Mucosa of descending colon (tissue), 3 donors: ENCODE data around the gene KCNK16. TPM values are rescaled to one million over a fixed set of nuclear protein-coding genes. Genes with fewer than 3 reads are reported as not detected.

Experiments
- ATAC-seq: fragments of 200-7000 bp; cut with Tn5 transposase; one replicate; pipeline ENCODE4 v1.9.1; 2020; ENCODE audit warnings: mild to moderate bottlenecking, moderate library complexity
- DNase-seq, 3 donors: peaks; one replicate each; pipeline ENCODE4 v3.0.0-alpha.2; 2020
- H3K36me3 ChIP-seq: fragments of 200-600 bp; one replicate; pipeline ENCODE4 v1.8.0; 2021; ENCODE audit warnings: low read depth, mild to moderate bottlenecking
- H3K4me1 ChIP-seq: fragments of 200-600 bp; one replicate; pipeline ENCODE4 v1.8.0; 2021; ENCODE audit warnings: low read depth, mild to moderate bottlenecking
- H3K4me3 ChIP-seq: fragments of 200-600 bp; one replicate; pipeline ENCODE4 v1.8.0; 2021; ENCODE audit warnings: mild to moderate bottlenecking
- H3K9me3 ChIP-seq: fragments of 200-600 bp; one replicate; pipeline ENCODE4 v1.8.0; 2021; ENCODE audit warnings: mild to moderate bottlenecking
- intact Hi-C, 2 donors: fragments of 100-400 bp; cut with DNase I in 1 of 2; cut with micrococcal nuclease in 1 of 2; formaldehyde crosslinking; loops; one replicate each; pipeline versions ENCODE4 v1.11.0 to v1.11.1; 2022; cut with DNase I, micrococcal nuclease
- total RNA-seq, 3 donors: library from RNA; stranded (reverse); fragmentation: NEBNext Ultra II Directional in 2 of 3; extraction: Animal tissue kit (Norgen Biotek cat#: 25700) in 2 of 3; gene quantifications; one replicate each; pipeline versions ENCODE4 v1.2.1 to v1.2.4, GENCODE V29; 2021 to 2023
- TF ChIP-seq, protein P1 (sequence below): fragments of 200-600 bp; IDR thresholded peaks from one replicate; pipeline ENCODE4 v1.8.0; 2022; ENCODE audit warnings: antibody characterized with exemption, mild to moderate bottlenecking
- donor health status: DM: no; HTN: no; CAD: no; lungs with moderate emphysema.
- donor health status: DM: no; HTN: no; CAD: no.
- donor health status: DM: no; HTN: yes; CAD: no.

KCNK16 gene
- total RNA-seq, 3 donors from 2014 or later = not detected

DNA sequence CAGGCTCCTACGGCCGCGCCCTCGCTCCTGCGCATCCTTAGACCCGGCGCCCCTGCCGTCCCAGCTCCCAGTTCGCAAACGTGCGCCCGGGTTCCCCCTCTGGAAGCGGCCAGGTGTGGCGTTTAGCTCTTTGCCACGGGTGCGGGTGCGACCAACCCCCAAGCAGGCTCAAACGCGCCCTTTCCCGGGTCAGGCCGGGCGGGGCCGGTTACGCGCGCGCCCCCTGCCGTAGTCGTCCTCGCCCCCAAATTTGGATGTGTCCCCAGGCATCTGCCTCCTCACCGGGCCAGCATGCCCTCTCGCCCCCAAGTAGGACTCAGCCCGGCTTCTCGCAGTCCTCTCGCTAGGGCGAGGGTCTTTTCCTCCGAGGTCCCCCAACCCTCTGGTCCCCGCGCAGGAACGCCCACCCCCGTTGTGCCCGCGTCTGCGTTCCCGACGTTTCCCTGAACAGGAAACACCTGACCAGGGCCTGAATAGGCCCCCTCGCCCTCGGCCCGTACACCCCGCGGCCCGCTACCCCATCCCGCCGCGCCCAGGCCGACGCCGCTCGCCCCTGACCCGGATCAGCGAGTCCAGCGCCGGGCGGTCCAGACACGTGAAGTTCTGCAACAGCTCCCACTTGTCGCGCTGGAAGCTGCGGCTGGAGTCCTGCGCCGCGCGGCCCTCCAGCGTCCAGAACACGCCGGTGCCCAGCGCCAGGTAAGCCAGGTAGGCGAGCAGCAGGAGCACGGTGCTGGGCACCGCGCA lies 8.8 kb downstream of the KCNK16 start:
- no peak for ATAC-seq

GRCh38 chr6:39312912-39313525 lies 9.5 kb downstream of the KCNK16 start:
- TF ChIP-seq, protein P1, sequence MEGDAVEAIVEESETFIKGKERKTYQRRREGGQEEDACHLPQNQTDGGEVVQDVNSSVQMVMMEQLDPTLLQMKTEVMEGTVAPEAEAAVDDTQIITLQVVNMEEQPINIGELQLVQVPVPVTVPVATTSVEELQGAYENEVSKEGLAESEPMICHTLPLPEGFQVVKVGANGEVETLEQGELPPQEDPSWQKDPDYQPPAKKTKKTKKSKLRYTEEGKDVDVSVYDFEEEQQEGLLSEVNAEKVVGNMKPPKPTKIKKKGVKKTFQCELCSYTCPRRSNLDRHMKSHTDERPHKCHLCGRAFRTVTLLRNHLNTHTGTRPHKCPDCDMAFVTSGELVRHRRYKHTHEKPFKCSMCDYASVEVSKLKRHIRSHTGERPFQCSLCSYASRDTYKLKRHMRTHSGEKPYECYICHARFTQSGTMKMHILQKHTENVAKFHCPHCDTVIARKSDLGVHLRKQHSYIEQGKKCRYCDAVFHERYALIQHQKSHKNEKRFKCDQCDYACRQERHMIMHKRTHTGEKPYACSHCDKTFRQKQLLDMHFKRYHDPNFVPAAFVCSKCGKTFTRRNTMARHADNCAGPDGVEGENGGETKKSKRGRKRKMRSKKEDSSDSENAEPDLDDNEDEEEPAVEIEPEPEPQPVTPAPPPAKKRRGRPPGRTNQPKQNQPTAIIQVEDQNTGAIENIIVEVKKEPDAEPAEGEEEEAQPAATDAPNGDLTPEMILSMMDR = no peak
- ATAC-seq = no peak
- no peaks in the 10 kb centered on the region for H3K9me3 ChIP-seq
- H3K4me1 ChIP-seq = peaks cover 17% of the 10 kb centered on the region
- intact Hi-C loops = loop anchor here in 1 of 2 donors (5.0 kb wide), 1 partner anchor 441 kb away; no protein-coding TSS in a partner anchor
- no peaks in the 10 kb centered on the region for H3K36me3 ChIP-seq
- H3K4me3 ChIP-seq = no peak overlapping the region
- DNase-seq = peak in 1 of 3 donors; percentile 47

More for the DNA sequence above, 8.8 kb downstream of the KCNK16 start:
- DNase-seq = no peak
- H3K36me3 ChIP-seq = no peaks in the 10 kb centered on the region
- TF ChIP-seq, protein P1 = no peak
- peaks cover 17% of the 10 kb centered on the region for H3K4me1 ChIP-seq
- intact Hi-C loops = loop anchor here in 1 of 2 donors (5.0 kb wide), 1 partner anchor 441 kb away; no protein-coding TSS in a partner anchor
- no peak overlapping the region for H3K4me3 ChIP-seq
- no peaks in the 10 kb centered on the region for H3K9me3 ChIP-seq

GRCh38 chr6:39310542-39310941 lies 12.0 kb downstream of the KCNK16 start:
- TF ChIP-seq, protein P1 = no peak
- intact Hi-C loops = loop anchor here in 1 of 2 donors (5.0 kb wide), 1 partner anchor 438 kb away; no protein-coding TSS in a partner anchor
- ATAC-seq = no peak
- Histone ChIP-seq H3K36me3 (no peaks in the 10 kb centered on the region), H3K9me3 (no peaks in the 10 kb centered on the region), H3K4me1 (peaks cover 17% of the 10 kb centered on the region), H3K4me3 (no peak overlapping the region)
- DNase-seq = no peak

DNA sequence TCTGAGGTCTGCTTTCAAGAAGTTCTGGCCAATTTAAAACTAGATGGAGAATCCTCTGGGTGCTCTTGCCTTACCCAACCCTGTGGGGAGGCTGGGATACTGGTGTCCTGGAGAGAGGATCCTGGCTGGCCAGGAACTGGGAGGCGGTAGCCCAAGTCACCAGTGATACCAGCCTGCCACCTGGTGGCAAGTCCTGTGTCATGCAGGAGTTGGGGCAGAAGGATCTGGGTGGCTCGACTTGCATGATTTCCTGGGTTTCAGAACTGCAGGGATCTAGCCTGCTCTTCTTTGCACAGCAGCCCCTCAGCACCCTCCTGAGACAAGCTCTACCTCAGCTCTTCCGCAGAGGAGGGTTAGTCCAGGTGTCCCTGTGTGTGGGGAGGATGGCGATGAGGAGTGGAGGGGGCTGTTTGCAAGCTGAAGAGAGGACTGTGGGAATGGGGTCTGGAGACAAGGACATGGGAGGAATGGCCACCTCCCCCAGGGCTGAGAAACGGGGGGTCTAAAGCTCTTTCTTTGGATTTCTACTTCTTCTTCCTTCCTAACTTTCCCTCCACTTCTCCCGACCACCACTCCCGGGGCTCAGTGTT lies 12.5 kb downstream of the KCNK16 start:
- ATAC-seq = peak; percentile 88
- TF ChIP-seq, protein P1 = peak; percentile 86
- peak; percentile 67 to 86 (median 85) for DNase-seq
- H3K9me3 ChIP-seq = no peaks in the 10 kb centered on the region
- intact Hi-C loops = loop anchor here (5.0 to 10.0 kb wide), 4 partner anchors 143 to 438 kb away; no protein-coding TSS in a partner anchor
- H3K4me3 ChIP-seq = no peak overlapping the region
- H3K4me1 ChIP-seq = peaks cover 17% of the 10 kb centered on the region
- no peaks in the 10 kb centered on the region for H3K36me3 ChIP-seq

DNA sequence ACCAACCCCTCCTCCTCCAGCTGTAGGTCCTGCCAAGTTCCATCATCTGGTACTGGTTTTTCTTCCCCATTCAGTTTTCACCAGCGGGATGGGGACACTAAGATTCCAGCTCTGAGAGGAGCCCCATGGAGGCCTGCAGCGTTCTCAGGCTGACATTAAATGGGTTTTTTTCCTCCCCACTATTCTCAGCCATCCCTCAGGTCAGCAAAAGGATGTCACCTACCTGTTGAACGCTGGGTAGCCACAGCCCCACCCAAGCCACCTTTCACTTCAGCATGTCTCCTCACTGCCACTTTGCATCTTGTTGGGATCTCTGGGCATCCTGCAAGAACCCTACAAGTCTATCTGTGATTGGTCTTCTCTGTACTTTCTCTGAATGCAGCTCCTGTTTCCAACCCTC lies 15.0 kb downstream of the KCNK16 start:
- DNase-seq (no peak), ATAC-seq (no peak)
- Histone ChIP-seq H3K9me3 (no peaks in the 10 kb centered on the region), H3K4me1 (peaks cover under 1% of the 10 kb centered on the region), H3K4me3 (no peak overlapping the region), H3K36me3 (no peaks in the 10 kb centered on the region)
- intact Hi-C loops = loop anchor here in 1 of 2 donors (5.0 to 10.0 kb wide), 3 partner anchors 140 to 433 kb away; no protein-coding TSS in a partner anchor
- TF ChIP-seq, protein P1 = no peak
